Measurements from ENCODE around the gene EMILIN3. TPM values are rescaled to one million over a fixed set of nuclear protein-coding genes. Genes with fewer than 3 reads are reported as not detected.

EMILIN3 gene
- total RNA-seq, 2 donors from 2014 or later: 1.8 to 4.9 TPM

- Histone ChIP-seq H3K27ac (no peak overlapping the region), H3K4me1 (peaks cover 0 to 62% of the 10 kb centered on the region in 2 donors), H3K4me3 (no peak overlapping the region), H3K9me3 (no peaks in the 10 kb centered on the region), H3K36me3 (no peaks in the 10 kb centered on the region), H3K27me3 (no peaks in the 10 kb centered on the region)
- no peak for TF ChIP-seq CTCF (IDR thresholded peaks at IDR 0.05)
- DNase-seq (ENCODE audit: low spot score): no peak
These were observed 27.1 kb upstream of the EMILIN3 start for GRCh38 chr20:41393705-41394066.

- no peaks in the 10 kb centered on the region for H3K9me3 ChIP-seq
- peak; percentile 66 for DNase-seq (ENCODE audit: low spot score)
- TF ChIP-seq CTCF (IDR thresholded peaks at IDR 0.05): no peak
- no peak overlapping the region for H3K4me3 ChIP-seq
- no peaks in the 10 kb centered on the region for H3K27me3 ChIP-seq
- H3K27ac ChIP-seq: peak overlapping the region; percentile 47 to 67
- no peaks in the 10 kb centered on the region for H3K36me3 ChIP-seq
- peaks cover 0 to 60% of the 10 kb centered on the region in 2 donors for H3K4me1 ChIP-seq
These were observed 26.5 kb upstream of the EMILIN3 start for GRCh38 chr20:41392871-41393704.

- Histone ChIP-seq H3K36me3 (no peaks in the 10 kb centered on the region), H3K9me3 (no peaks in the 10 kb centered on the region), H3K27me3 (no peaks in the 10 kb centered on the region), H3K4me3 (no peak overlapping the region), H3K4me1 (peaks cover 0 to 59% of the 10 kb centered on the region in 2 donors), H3K27ac (peak overlapping the region; percentile 47 to 67)
- no peak for DNase-seq (ENCODE audit: low spot score)
- no peak for TF ChIP-seq CTCF (IDR thresholded peaks at IDR 0.05)
These were observed 25.7 kb upstream of the EMILIN3 start for GRCh38 chr20:41392295-41392694.

GRCh38 chr20:41391587-41392001 is 25.0 kb upstream of the EMILIN3 start:
- H3K27me3 ChIP-seq: no peaks in the 10 kb centered on the region
- no peaks in the 10 kb centered on the region for H3K9me3 ChIP-seq
- H3K27ac ChIP-seq: peak overlapping the region in 1 of 2 donors; percentile 67
- H3K4me1 ChIP-seq: peaks cover 0 to 63% of the 10 kb centered on the region in 2 donors
- TF ChIP-seq CTCF (IDR thresholded peaks at IDR 0.05): no peak
- no peak for DNase-seq (ENCODE audit: low spot score)
- H3K4me3 ChIP-seq: no peak overlapping the region
- no peaks in the 10 kb centered on the region for H3K36me3 ChIP-seq

GRCh38 chr20:41390889-41391288 is 24.3 kb upstream of the EMILIN3 start:
- DNase-seq (ENCODE audit: low spot score): no peak
- H3K4me1 ChIP-seq: peaks cover 0 to 58% of the 10 kb centered on the region in 2 donors
- no peak overlapping the region for H3K27ac ChIP-seq
- H3K9me3 ChIP-seq: no peaks in the 10 kb centered on the region
- H3K36me3 ChIP-seq: no peaks in the 10 kb centered on the region
- TF ChIP-seq CTCF (IDR thresholded peaks at IDR 0.05): no peak
- no peaks in the 10 kb centered on the region for H3K27me3 ChIP-seq
- H3K4me3 ChIP-seq: no peak overlapping the region
